Measurements from ENCODE around the gene TOLLIP.

- TF ChIP-seq EP300 (IDR thresholded peaks at IDR 0.05) (no peak), CTCF (IDR thresholded peaks at IDR 0.05) (no peak)
These were observed 83.8 kb downstream of the TOLLIP start for GRCh38 chr11:1225386-1226225.

Data from tibial nerve (tissue), 4 donors.